CD4-positive, alpha-beta T cell treated with Interleukin-21 for 1 hour (primary cell): Measurements from ENCODE around the gene SMARCD2.
"Not testable (repeated sequence)": the region's sequence is repeated elsewhere in the genome, so short reads cannot be mapped to it uniquely, and the experiment has no call there.

Source experiments
- DNase-seq: peaks from one replicate; pipeline ENCODE4 v3.0.0-alpha.2; 2020

SMARCD2 gene

DNA sequence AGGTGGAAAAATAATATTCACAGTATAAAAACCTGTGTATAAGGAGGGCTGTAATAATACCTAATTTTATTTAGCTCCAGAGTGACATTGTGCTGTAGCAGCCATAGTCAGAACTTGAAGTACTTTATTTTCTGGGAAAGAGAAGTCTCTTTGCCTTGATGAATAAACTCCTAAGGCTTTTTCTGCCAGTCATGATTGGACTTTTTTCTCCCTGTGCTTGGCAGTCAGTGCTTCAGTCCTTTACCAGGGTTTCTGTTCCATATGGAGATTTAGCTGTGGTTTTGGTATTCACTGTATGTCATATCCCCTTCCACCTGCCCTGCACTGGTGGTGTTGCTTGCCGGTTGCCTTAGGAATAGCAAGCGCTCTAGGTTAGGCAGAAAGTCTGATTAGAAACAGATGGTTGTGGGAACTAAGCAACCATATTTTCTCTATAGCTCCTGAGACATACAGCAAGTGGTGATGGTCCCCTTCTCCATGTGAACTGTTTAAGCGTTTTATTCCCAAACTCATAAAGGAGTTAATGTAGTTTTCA, 43.8 kb downstream of the SMARCD2 start:
- DNase-seq = no peak

- DNase-seq = not testable (repeated sequence)
Measured at GRCh38 chr17:63796375-63796774, 46.1 kb downstream of the SMARCD2 start.

GRCh38 chr17:63792055-63792729, 50.3 kb downstream of the SMARCD2 start:
- DNase-seq = no peak

DNA sequence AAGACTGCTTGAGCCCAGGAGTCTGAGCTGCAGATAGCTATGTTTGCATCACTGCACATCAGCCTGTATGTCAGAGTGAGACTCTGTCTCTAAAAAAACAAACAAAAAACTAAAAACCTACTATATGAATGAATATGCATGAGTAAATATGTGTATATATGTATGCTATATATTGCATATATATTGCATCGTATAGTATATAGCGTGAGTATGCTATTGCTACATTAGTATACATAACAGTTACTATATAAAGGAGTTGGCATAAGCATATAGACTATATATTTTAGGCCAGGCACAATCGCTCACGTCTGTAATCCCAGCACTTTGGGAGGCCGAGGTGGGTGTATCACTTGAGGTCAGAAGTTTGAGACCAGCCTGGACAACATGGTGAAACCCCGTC, 52.4 kb downstream of the SMARCD2 start:
- DNase-seq = no peak

DNA sequence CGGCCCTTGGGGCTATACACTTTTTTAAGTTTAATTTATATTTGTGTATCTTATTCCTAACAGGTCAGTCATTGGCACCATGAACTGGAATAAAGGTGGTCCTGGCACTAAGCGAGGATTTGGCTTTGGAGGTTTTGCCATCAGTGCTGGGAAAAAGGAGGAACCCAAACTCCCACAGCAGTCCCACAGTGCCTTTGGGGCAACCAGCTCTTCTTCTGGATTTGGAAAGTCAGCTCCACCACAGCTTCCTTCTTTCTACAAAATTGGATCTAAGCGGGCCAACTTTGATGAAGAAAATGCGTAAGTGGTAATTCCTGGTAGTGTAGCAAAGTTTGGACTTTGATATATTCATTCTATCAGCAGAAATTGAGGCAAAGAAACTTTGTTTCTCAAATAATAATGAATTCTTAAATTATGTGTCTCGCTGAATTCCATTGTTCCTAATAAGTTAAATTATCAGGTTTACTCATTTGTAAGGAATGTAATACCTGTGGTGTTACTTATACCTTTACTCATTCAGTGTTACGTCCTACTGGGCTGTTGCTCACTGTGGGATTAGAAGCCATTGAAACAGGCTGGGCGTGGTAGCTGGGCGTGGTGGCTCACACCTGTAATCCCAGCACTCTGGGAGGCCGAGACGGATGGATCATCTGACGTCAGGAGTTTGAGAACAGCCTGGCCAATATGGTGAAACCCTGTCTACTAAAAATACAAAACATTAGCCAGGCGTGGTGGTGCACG, 55.3 kb downstream of the SMARCD2 start:
- no peak for DNase-seq

DNA sequence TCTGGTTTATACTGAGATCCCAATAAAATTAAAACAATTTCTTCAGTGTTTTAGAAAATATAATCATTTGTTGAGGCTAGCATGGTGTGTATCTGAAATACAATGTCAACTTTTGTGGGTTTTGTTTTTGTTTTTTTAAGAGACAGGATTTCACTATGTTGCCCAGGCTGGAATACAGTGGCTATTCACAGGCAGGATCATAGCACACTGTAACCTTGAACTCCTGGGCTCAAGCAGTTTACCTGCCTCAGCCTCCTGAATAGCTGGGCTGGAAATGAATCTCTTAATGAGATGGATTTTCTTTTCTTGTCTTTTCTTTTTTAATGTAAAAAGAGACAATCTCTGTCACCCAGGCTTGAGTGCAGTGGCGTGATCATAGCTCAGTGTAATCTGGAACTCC, 56.4 kb downstream of the SMARCD2 start:
- DNase-seq = no peak

GRCh38 chr17:63785556-63785955, 56.9 kb downstream of the SMARCD2 start:
- DNase-seq = no peak

GRCh38 chr17:63783522-63783921, 59.0 kb downstream of the SMARCD2 start:
- DNase-seq = no peak
